Naive B cell (primary cell): ENCODE results near the gene ADGRV1. TPM values are rescaled to one million over a fixed set of nuclear protein-coding genes. Genes with fewer than 3 reads are reported as not detected.

Experiments used
- ATAC-seq, 2 donors: fragments of 150-1000 bp; cut with Tn5 transposase; 2 replicates each; pipeline ENCODE4 v1.10.0; 2021; ENCODE audit warnings: low read depth in 2 of 2, mild to moderate bottlenecking in 2 of 2, moderate library complexity in 2 of 2
- DNase-seq: peaks from one replicate; pipeline ENCODE4 v3.0.0; 2022
- H3K27ac Mint-ChIP-seq, 6 donors: one replicate each; pipeline ENCODE4 v1.8.0; 2020 to 2022; ENCODE audit warnings: mild to moderate bottlenecking in 6 of 6, mixed read lengths in 6 of 6, moderate library complexity in 5 of 6, inconsistent platforms in 2 of 6
- H3K27me3 Mint-ChIP-seq, 3 donors: one replicate each; pipeline ENCODE4 v1.8.0; 2021 to 2022; ENCODE audit warnings: mixed read lengths in 3 of 3, mild to moderate bottlenecking in 1 of 3
- H3K36me3 Mint-ChIP-seq, 2 donors: one replicate each; pipeline ENCODE4 v1.8.0; 2020 to 2022; ENCODE audit warnings: mixed read lengths in 2 of 2, inconsistent platforms in 1 of 2, mild to moderate bottlenecking in 1 of 2
- H3K4me1 Mint-ChIP-seq, 3 donors: one replicate each; pipeline ENCODE4 v1.8.0; 2020 to 2022; ENCODE audit warnings: mixed read lengths in 3 of 3, inconsistent platforms in 1 of 3, mild to moderate bottlenecking in 1 of 3, moderate library complexity in 1 of 3
- H3K4me3 Mint-ChIP-seq, 8 donors: one replicate each; pipeline ENCODE4 v1.8.0; 2020 to 2022; ENCODE audit warnings: mild to moderate bottlenecking in 8 of 8, mixed read lengths in 8 of 8, moderate library complexity in 8 of 8, inconsistent platforms in 2 of 8
- H3K9me3 Mint-ChIP-seq, 7 donors: one replicate each; pipeline ENCODE4 v1.8.0; 2020 to 2022; ENCODE audit warnings: mixed read lengths in 7 of 7, mild to moderate bottlenecking in 5 of 7, inconsistent platforms in 2 of 7, moderate library complexity in 1 of 7
- polyA plus RNA-seq, 6 donors: library from polyadenylated mRNA; unstranded; fragments of 300-500 nt; fragmentation: Illumina TruSeq; gene quantifications; one replicate each; pipeline ENCODE4 v1.2.3, GENCODE V29; 2021; ENCODE audit warnings: low read depth in 6 of 6

The ADGRV1 gene
- polyA plus RNA-seq, 6 donors from 2014 or later: 0.62 TPM; not detected in 5

- no peak for DNase-seq
- H3K4me3 Mint-ChIP-seq: no peak overlapping the region
- H3K9me3 Mint-ChIP-seq: no peaks in the 10 kb centered on the region
- peaks cover 0 to 20% (median 5%) of the 10 kb centered on the region in 3 donors for H3K27me3 Mint-ChIP-seq
- H3K4me1 Mint-ChIP-seq: no peaks in the 10 kb centered on the region
- H3K27ac Mint-ChIP-seq: no peak overlapping the region
- no peak for ATAC-seq
- no peaks in the 10 kb centered on the region for H3K36me3 Mint-ChIP-seq
Observed at GRCh38 chr5:90875456-90875855, 316.9 kb downstream of the ADGRV1 start.

GRCh38 chr5:90876366-90876765, 317.8 kb downstream of the ADGRV1 start:
- Mint-ChIP-seq H3K27me3 (peaks cover 0 to 20% (median 5%) of the 10 kb centered on the region in 3 donors), H3K4me3 (no peak overlapping the region), H3K27ac (no peak overlapping the region), H3K9me3 (no peaks in the 10 kb centered on the region), H3K36me3 (no peaks in the 10 kb centered on the region), H3K4me1 (no peaks in the 10 kb centered on the region)
- DNase-seq (no peak), ATAC-seq (no peak)

GRCh38 chr5:90877049-90877448, 318.5 kb downstream of the ADGRV1 start:
- H3K9me3 Mint-ChIP-seq: no peaks in the 10 kb centered on the region
- ATAC-seq (no peak), DNase-seq (no peak)
- no peaks in the 10 kb centered on the region for H3K4me1 Mint-ChIP-seq
- no peak overlapping the region for H3K4me3 Mint-ChIP-seq
- no peak overlapping the region for H3K27ac Mint-ChIP-seq
- H3K27me3 Mint-ChIP-seq: peaks cover 0 to 20% (median 5%) of the 10 kb centered on the region in 3 donors
- no peaks in the 10 kb centered on the region for H3K36me3 Mint-ChIP-seq

GRCh38 chr5:90878081-90878480, 319.5 kb downstream of the ADGRV1 start:
- H3K27ac Mint-ChIP-seq: no peak overlapping the region

GRCh38 chr5:90878549-90879196, 320.1 kb downstream of the ADGRV1 start:
- no peak for DNase-seq
- no peaks in the 10 kb centered on the region for H3K9me3 Mint-ChIP-seq
- peaks cover 0 to 18% (median 5%) of the 10 kb centered on the region in 3 donors for H3K27me3 Mint-ChIP-seq
- H3K4me3 Mint-ChIP-seq: no peak overlapping the region
- H3K27ac Mint-ChIP-seq: no peak overlapping the region
- ATAC-seq: no peak
- H3K36me3 Mint-ChIP-seq: no peaks in the 10 kb centered on the region
- no peaks in the 10 kb centered on the region for H3K4me1 Mint-ChIP-seq

More at GRCh38 chr5:90878081-90878480, 319.5 kb downstream of the ADGRV1 start:
- Mint-ChIP-seq H3K36me3 (no peaks in the 10 kb centered on the region), H3K9me3 (no peaks in the 10 kb centered on the region), H3K4me1 (no peaks in the 10 kb centered on the region), H3K4me3 (no peak overlapping the region), H3K27me3 (peaks cover 0 to 20% (median 5%) of the 10 kb centered on the region in 3 donors)
- ATAC-seq (no peak), DNase-seq (no peak)

- DNase-seq: no peak
- Mint-ChIP-seq H3K27ac (no peak overlapping the region), H3K36me3 (no peaks in the 10 kb centered on the region), H3K4me3 (no peak overlapping the region), H3K4me1 (no peaks in the 10 kb centered on the region), H3K27me3 (peaks cover 0 to 12% (median 0%) of the 10 kb centered on the region in 3 donors), H3K9me3 (no peaks in the 10 kb centered on the region)
- no peak for ATAC-seq
Observed at GRCh38 chr5:90881626-90882150, 323.1 kb downstream of the ADGRV1 start.

GRCh38 chr5:90882448-90882847, 323.9 kb downstream of the ADGRV1 start:
- Mint-ChIP-seq H3K27me3 (peaks cover 0 to 14% (median 6%) of the 10 kb centered on the region in 3 donors), H3K4me3 (no peak overlapping the region), H3K9me3 (no peaks in the 10 kb centered on the region), H3K4me1 (no peaks in the 10 kb centered on the region), H3K36me3 (no peaks in the 10 kb centered on the region), H3K27ac (no peak overlapping the region)
- DNase-seq (no peak), ATAC-seq (no peak)

GRCh38 chr5:90885180-90885868, 326.7 kb downstream of the ADGRV1 start:
- H3K27me3 Mint-ChIP-seq: peaks cover 0 to 16% (median 6%) of the 10 kb centered on the region in 3 donors
- H3K4me1 Mint-ChIP-seq: no peaks in the 10 kb centered on the region
- no peak for DNase-seq
- ATAC-seq: no peak
- no peak overlapping the region for H3K4me3 Mint-ChIP-seq
- no peaks in the 10 kb centered on the region for H3K36me3 Mint-ChIP-seq
- H3K27ac Mint-ChIP-seq: no peak overlapping the region
- H3K9me3 Mint-ChIP-seq: no peaks in the 10 kb centered on the region

GRCh38 chr5:90886381-90886780, 327.8 kb downstream of the ADGRV1 start:
- no peak for ATAC-seq
- Mint-ChIP-seq H3K27me3 (peaks cover 0 to 16% (median 6%) of the 10 kb centered on the region in 3 donors), H3K4me1 (no peaks in the 10 kb centered on the region), H3K36me3 (no peaks in the 10 kb centered on the region), H3K4me3 (no peak overlapping the region), H3K9me3 (no peaks in the 10 kb centered on the region), H3K27ac (no peak overlapping the region)
- no peak for DNase-seq

- Mint-ChIP-seq H3K9me3 (no peaks in the 10 kb centered on the region), H3K4me3 (no peak overlapping the region), H3K27me3 (peaks cover 0 to 16% (median 6%) of the 10 kb centered on the region in 3 donors), H3K4me1 (no peaks in the 10 kb centered on the region), H3K36me3 (no peaks in the 10 kb centered on the region), H3K27ac (peak overlapping the region in 1 of 6 donors; percentile 38)
- ATAC-seq (no peak), DNase-seq (no peak)
Observed at GRCh38 chr5:90888511-90889324, 330.1 kb downstream of the ADGRV1 start.

GRCh38 chr5:90889325-90889600, 330.7 kb downstream of the ADGRV1 start:
- Mint-ChIP-seq H3K9me3 (no peaks in the 10 kb centered on the region), H3K4me3 (no peak overlapping the region), H3K4me1 (no peaks in the 10 kb centered on the region), H3K27me3 (peaks cover 0 to 16% (median 6%) of the 10 kb centered on the region in 3 donors), H3K27ac (no peak overlapping the region), H3K36me3 (no peaks in the 10 kb centered on the region)
- ATAC-seq (no peak), DNase-seq (no peak)

GRCh38 chr5:90890180-90890579, 331.6 kb downstream of the ADGRV1 start:
- Mint-ChIP-seq H3K27me3 (peaks cover 0 to 16% (median 6%) of the 10 kb centered on the region in 3 donors), H3K36me3 (no peaks in the 10 kb centered on the region), H3K27ac (no peak overlapping the region), H3K9me3 (no peaks in the 10 kb centered on the region), H3K4me3 (no peak overlapping the region), H3K4me1 (no peaks in the 10 kb centered on the region)
- no peak for ATAC-seq
- DNase-seq: no peak

GRCh38 chr5:90894866-90895420, 336.3 kb downstream of the ADGRV1 start:
- no peak for ATAC-seq
- no peaks in the 10 kb centered on the region for H3K9me3 Mint-ChIP-seq
- no peak overlapping the region for H3K27ac Mint-ChIP-seq
- no peaks in the 10 kb centered on the region for H3K27me3 Mint-ChIP-seq
- no peak for DNase-seq
- H3K36me3 Mint-ChIP-seq: no peaks in the 10 kb centered on the region
- H3K4me1 Mint-ChIP-seq: no peaks in the 10 kb centered on the region
- no peak overlapping the region for H3K4me3 Mint-ChIP-seq
